Kidney epithelial cell (primary cell): ENCODE data around the gene MPP4. TPM values are rescaled to one million over a fixed set of nuclear protein-coding genes. Genes with fewer than 3 reads are reported as not detected.

Experiments used
- DNase-seq: peaks from one replicate; pipeline ENCODE4 v3.0.0-alpha.2; 2010; ENCODE audit warnings: low read depth
- H3K27me3 ChIP-seq: 2 replicates; pipeline ENCODE4 v1.6.0; 2011; ENCODE audit warnings: low read length; ENCODE audit not compliant: control insufficient read depth, insufficient read depth
- H3K36me3 ChIP-seq: 2 replicates; pipeline ENCODE4 v1.5.1; 2011; ENCODE audit warnings: low read length; ENCODE audit not compliant: control insufficient read depth, insufficient read depth
- H3K4me3 ChIP-seq: 2 replicates; pipeline ENCODE4 v1.5.1; 2011; ENCODE audit warnings: low read depth, mild to moderate bottlenecking, control low read depth, low read length
- CTCF ChIP-seq: IDR thresholded peaks from 2 replicates; pipeline ENCODE4 v1.5.1; 2011; ENCODE audit warnings: mild to moderate bottlenecking, moderate library complexity, low read length, control low read depth, inconsistent platforms; ENCODE audit not compliant: insufficient read depth, poor library complexity, severe bottlenecking
- total RNA-seq: library from RNA; depleted of rRNA; stranded (reverse); fragments of >200 nt; gene quantifications from 2 replicates; pipeline ENCODE4 v1.2.3, GENCODE V29; 2015

Gene MPP4
- total RNA-seq, 1 donor from 2014 or later = not detected

GRCh38 chr2:201607568-201607967 is 90.9 kb downstream of the MPP4 start:
- H3K36me3 ChIP-seq = no peaks in the 10 kb centered on the region
- no peak for TF ChIP-seq CTCF
- no peak for DNase-seq
- H3K27me3 ChIP-seq = no peaks in the 10 kb centered on the region
- no peak overlapping the region for H3K4me3 ChIP-seq

GRCh38 chr2:201600906-201601305 is 97.5 kb downstream of the MPP4 start:
- no peaks in the 10 kb centered on the region for H3K36me3 ChIP-seq
- H3K4me3 ChIP-seq = no peak overlapping the region
- no peaks in the 10 kb centered on the region for H3K27me3 ChIP-seq
- DNase-seq = peak; percentile 9
- TF ChIP-seq CTCF = no peak

- Histone ChIP-seq H3K36me3 (no peaks in the 10 kb centered on the region), H3K4me3 (no peak overlapping the region), H3K27me3 (no peaks in the 10 kb centered on the region)
- TF ChIP-seq CTCF = no peak
- DNase-seq = no peak
These were observed 101.0 kb downstream of the MPP4 start for GRCh38 chr2:201597397-201597796.

Other genes with a start within 250 kb of the MPP4 start
- gene TRAK2, start 247.2 kb downstream of the MPP4 start, total RNA-seq = 26.6 and 27.5 TPM in 2 replicates
- 25.0 and 38.3 TPM in 2 replicates for gene STRADB, start 246.9 kb downstream of the MPP4 start, total RNA-seq
- 24.4 and 34.5 TPM in 2 replicates for gene TMEM237, start 55.1 kb downstream of the MPP4 start, total RNA-seq
- 24.9 and 25.6 TPM in 2 replicates for gene ALS2, start 82.3 kb upstream of the MPP4 start, total RNA-seq
- 0.21 TPM in 2 replicates for gene CDK15, start 107.9 kb upstream of the MPP4 start, total RNA-seq